GM12873 (cell line): Measurements from ENCODE around the gene ABCF1.

Source experiments
- CTCF ChIP-seq: IDR thresholded peaks from 2 replicates; pipeline ENCODE4 v1.5.1; 2012; ENCODE audit warnings: low read depth, mild to moderate bottlenecking, moderate library complexity, low read length, control low read depth; ENCODE audit not compliant: insufficient read depth; ENCODE audit errors: missing control alignments

Gene ABCF1

GRCh38 chr6:30615219-30615957 is 44.1 kb downstream of the ABCF1 start:
- no peak for TF ChIP-seq CTCF

- TF ChIP-seq CTCF, result no peak
These were observed 44.9 kb downstream of the ABCF1 start for GRCh38 chr6:30615958-30616810.

GRCh38 chr6:30616811-30617564 is 45.7 kb downstream of the ABCF1 start, which contains the start of gene PPP1R10:
Gene PPP1R10, minus strand, starts transcription at chr6:30617243. Its CDS starts 7,299 bp downstream, at chr6:30609944.
- no peak for TF ChIP-seq CTCF

DNA sequence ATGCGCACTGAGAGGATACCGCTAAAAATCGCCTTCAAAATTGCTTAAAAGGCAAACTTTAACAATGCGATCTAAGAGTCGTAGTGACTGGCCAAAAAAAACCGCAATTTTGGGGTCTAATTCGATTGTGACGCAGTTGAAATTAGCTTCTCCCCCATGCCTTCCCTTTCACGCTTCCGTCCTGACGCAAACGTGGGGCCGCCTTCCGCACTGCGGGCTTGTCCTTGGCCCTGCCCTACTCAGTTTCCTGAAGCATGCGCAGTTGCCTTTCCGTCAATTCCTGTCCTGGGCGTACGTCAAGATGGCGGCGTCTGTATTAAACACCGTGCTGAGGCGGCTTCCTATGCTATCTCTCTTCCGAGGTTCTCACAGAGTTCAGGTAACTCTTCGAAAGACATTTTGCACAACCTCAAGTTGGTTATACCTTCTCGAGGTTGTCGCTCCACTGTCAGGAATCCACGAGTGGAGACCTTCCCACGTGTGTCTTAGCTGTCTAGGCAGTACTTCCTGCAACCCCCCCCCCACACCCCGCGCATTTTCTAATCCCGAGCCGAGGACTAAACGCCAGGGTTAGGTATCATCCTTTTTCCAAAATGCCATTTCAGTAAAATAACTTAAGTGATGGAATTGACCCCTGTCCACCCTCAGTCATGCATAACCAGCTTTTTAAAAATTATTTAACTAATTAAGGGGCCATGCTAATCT is 46.5 kb downstream of the ABCF1 start, which contains the start of gene MRPS18B:
MRPS18B (plus strand) TSS at position 276 of the 705 bp plus-strand sequence; CDS start at position 302, 26 bp downstream.
- TF ChIP-seq CTCF, result no peak

- no peak for TF ChIP-seq CTCF
These were observed 47.1 kb downstream of the ABCF1 start for GRCh38 chr6:30618270-30618797.

GRCh38 chr6:30619561-30619960 is 48.3 kb downstream of the ABCF1 start:
- no peak for TF ChIP-seq CTCF
